Measurements from ENCODE around the gene PDE6B.

GRCh38 chr4:648579-649292 lies 23.4 kb downstream of the PDE6B start:
- TF ChIP-seq POLR2A (IDR thresholded peaks at IDR 0.05), result no peak
- no peak for TF ChIP-seq CTCF (IDR thresholded peaks at IDR 0.05)
- no peak for TF ChIP-seq EP300 (IDR thresholded peaks at IDR 0.05)
- TF ChIP-seq POLR2AphosphoS5 (IDR thresholded peaks at IDR 0.05), result no peak

Measured in upper lobe of left lung (tissue), 4 donors.